T follicular helper cell (primary cell): ENCODE data around the gene MYL5.

Experiments used
- DNase-seq: peaks from one replicate; pipeline ENCODE4 v3.0.0-alpha.2; 2020; ENCODE audit warnings: low read depth

The MYL5 gene

GRCh38 chr4:675036-675882 lies 917 bp downstream of the MYL5 start:
- DNase-seq: no peak

- DNase-seq: no peak
Observed at GRCh38 chr4:675980-676870, 1.9 kb downstream of the MYL5 start.

- no peak for DNase-seq
Observed at GRCh38 chr4:676871-677235, 2.5 kb downstream of the MYL5 start.

- peak; percentile 31 for DNase-seq
Observed at GRCh38 chr4:677431-678293, 3.3 kb downstream of the MYL5 start.

GRCh38 chr4:678331-679103 lies 4.2 kb downstream of the MYL5 start:
- no peak for DNase-seq

- DNase-seq: no peak
Observed at GRCh38 chr4:679104-679481, 4.8 kb downstream of the MYL5 start.

GRCh38 chr4:679629-680028 lies 5.3 kb downstream of the MYL5 start:
- no peak for DNase-seq

GRCh38 chr4:680091-680490 lies 5.7 kb downstream of the MYL5 start:
- no peak for DNase-seq

GRCh38 chr4:680551-680927 lies 6.2 kb downstream of the MYL5 start:
- no peak for DNase-seq

- no peak for DNase-seq
Observed at GRCh38 chr4:680928-681645, 6.7 kb downstream of the MYL5 start.

GRCh38 chr4:681736-682451 lies 7.6 kb downstream of the MYL5 start:
- DNase-seq: no peak

GRCh38 chr4:682490-683172 lies 8.3 kb downstream of the MYL5 start:
- no peak for DNase-seq

GRCh38 chr4:683247-683897 lies 9.0 kb downstream of the MYL5 start:
- DNase-seq: no peak

- no peak for DNase-seq
Observed at GRCh38 chr4:683982-684622, 9.8 kb downstream of the MYL5 start.

- DNase-seq: no peak
Observed at GRCh38 chr4:684623-685327, 10.4 kb downstream of the MYL5 start.

GRCh38 chr4:685679-686412 lies 11.5 kb downstream of the MYL5 start:
- no peak for DNase-seq

- no peak for DNase-seq
Observed at GRCh38 chr4:686413-687040, 12.2 kb downstream of the MYL5 start.
